GM23338 (cell line): ENCODE results near the gene LRRC47.

Experiments
- CREB1 ChIP-seq: fragments of 250-450 bp; sonication (Bioruptor Pico); IDR thresholded peaks from 2 replicates; pipeline ENCODE4 v1.5.0; 2020; ENCODE audit warnings: low read depth, mild to moderate bottlenecking, moderate library complexity
- EZH2 ChIP-seq: fragments of 200-600 bp; sonication (generic); IDR thresholded peaks from one replicate; pipeline ENCODE4 v1.8.0; 2017; ENCODE audit warnings: antibody characterized with exemption, mild to moderate bottlenecking, low read depth; ENCODE audit not compliant: unreplicated experiment
- EZH2phosphoT487 ChIP-seq: fragments of 200-600 bp; sonication (generic); IDR thresholded peaks from one replicate; pipeline ENCODE4 v1.8.1; 2018; ENCODE audit warnings: antibody characterized with exemption; ENCODE audit not compliant: unreplicated experiment
- JUNB ChIP-seq: IDR thresholded peaks from one replicate; pipeline ENCODE4 v1.6.1; 2016; ENCODE audit warnings: antibody characterized with exemption; ENCODE audit not compliant: unreplicated experiment
- NANOG ChIP-seq: IDR thresholded peaks from 2 replicates; pipeline ENCODE4 v1.6.1; 2016; ENCODE audit warnings: antibody characterized with exemption, borderline replicate concordance
- POLR2AphosphoS5 ChIP-seq: IDR thresholded peaks from 2 replicates; pipeline ENCODE4 v1.6.1; 2016; ENCODE audit warnings: antibody characterized with exemption, low read depth
- STAT1 ChIP-seq: IDR thresholded peaks from one replicate; pipeline ENCODE4 v1.6.1; 2016; ENCODE audit warnings: antibody characterized with exemption; ENCODE audit not compliant: unreplicated experiment
- ZNF114 ChIP-seq: fragments of 250-450 bp; sonication (Bioruptor Pico); IDR thresholded peaks from 2 replicates; pipeline ENCODE4 v1.5.0; 2020; ENCODE audit warnings: mild to moderate bottlenecking, moderate library complexity
- TF ChIP-seq, protein P1 (sequence below), 2 experiments: fragments of 200-600 bp in 1 of 2; sonication (generic) in 1 of 2; conservative IDR thresholded peaks; 2 replicates each; pipeline versions ENCODE4 v1.5.1 to v1.6.1; 2016 to 2017; ENCODE audit warnings: antibody characterized with exemption in 2 of 2, low read depth in 2 of 2, mild to moderate bottlenecking in 2 of 2, moderate library complexity in 1 of 2
- TF ChIP-seq, protein P2 (sequence below): IDR thresholded peaks from one replicate; pipeline ENCODE4 v1.6.1; 2018; ENCODE audit warnings: antibody characterized with exemption; ENCODE audit not compliant: unreplicated experiment
- TF ChIP-seq, protein P3 (sequence below): IDR thresholded peaks from 2 replicates; pipeline ENCODE4 v1.6.1; 2016; ENCODE audit warnings: antibody characterized with exemption
- TF ChIP-seq, protein P4 (sequence below): fragments of 250-450 bp; sonication (Bioruptor Pico); IDR thresholded peaks from 2 replicates; pipeline ENCODE4 v1.5.0; 2020; ENCODE audit warnings: mild to moderate bottlenecking, moderate library complexity

DNA sequence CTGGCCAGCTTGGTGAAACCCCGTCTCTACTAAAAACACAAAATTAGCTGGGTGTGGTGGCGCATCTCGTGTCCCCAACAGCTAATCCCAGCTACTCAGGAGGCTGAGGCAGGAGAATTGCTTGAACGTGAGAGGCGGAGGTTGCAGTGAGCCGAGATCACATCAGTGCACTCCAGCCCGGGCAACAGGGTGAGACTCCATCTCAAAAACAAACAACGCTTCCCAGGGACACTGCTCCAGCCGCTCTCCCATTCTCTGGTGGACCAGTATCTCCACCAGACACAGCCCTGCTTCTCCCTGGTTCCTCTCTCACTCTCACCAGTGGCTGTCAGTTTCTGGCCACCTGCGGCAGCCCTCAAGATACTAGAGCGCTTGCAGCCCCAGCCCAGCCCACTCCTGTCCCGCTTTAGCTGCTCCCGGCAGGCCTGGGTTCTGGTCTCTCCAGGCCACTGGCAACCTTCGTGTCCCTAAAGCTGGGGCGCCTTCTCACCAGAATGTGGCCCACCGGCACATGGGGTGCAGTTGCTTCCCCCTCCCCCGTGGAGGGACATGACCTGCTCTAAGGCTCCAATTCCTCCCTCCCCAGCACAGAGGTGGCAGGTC is 20.9 kb upstream of the LRRC47 start:
- TF ChIP-seq POLR2AphosphoS5 (no peak), EZH2 (no peak), EZH2phosphoT487 (no peak), CREB1 (no peak), JUNB (no peak), STAT1 (no peak), NANOG (no peak), ZNF114 (no peak)
- TF ChIP-seq, protein P1, sequence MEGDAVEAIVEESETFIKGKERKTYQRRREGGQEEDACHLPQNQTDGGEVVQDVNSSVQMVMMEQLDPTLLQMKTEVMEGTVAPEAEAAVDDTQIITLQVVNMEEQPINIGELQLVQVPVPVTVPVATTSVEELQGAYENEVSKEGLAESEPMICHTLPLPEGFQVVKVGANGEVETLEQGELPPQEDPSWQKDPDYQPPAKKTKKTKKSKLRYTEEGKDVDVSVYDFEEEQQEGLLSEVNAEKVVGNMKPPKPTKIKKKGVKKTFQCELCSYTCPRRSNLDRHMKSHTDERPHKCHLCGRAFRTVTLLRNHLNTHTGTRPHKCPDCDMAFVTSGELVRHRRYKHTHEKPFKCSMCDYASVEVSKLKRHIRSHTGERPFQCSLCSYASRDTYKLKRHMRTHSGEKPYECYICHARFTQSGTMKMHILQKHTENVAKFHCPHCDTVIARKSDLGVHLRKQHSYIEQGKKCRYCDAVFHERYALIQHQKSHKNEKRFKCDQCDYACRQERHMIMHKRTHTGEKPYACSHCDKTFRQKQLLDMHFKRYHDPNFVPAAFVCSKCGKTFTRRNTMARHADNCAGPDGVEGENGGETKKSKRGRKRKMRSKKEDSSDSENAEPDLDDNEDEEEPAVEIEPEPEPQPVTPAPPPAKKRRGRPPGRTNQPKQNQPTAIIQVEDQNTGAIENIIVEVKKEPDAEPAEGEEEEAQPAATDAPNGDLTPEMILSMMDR (conservative IDR thresholded peaks at IDR 0.05; ENCODE audit: low read depth in 2 of 2): no peak
- TF ChIP-seq, protein P2, sequence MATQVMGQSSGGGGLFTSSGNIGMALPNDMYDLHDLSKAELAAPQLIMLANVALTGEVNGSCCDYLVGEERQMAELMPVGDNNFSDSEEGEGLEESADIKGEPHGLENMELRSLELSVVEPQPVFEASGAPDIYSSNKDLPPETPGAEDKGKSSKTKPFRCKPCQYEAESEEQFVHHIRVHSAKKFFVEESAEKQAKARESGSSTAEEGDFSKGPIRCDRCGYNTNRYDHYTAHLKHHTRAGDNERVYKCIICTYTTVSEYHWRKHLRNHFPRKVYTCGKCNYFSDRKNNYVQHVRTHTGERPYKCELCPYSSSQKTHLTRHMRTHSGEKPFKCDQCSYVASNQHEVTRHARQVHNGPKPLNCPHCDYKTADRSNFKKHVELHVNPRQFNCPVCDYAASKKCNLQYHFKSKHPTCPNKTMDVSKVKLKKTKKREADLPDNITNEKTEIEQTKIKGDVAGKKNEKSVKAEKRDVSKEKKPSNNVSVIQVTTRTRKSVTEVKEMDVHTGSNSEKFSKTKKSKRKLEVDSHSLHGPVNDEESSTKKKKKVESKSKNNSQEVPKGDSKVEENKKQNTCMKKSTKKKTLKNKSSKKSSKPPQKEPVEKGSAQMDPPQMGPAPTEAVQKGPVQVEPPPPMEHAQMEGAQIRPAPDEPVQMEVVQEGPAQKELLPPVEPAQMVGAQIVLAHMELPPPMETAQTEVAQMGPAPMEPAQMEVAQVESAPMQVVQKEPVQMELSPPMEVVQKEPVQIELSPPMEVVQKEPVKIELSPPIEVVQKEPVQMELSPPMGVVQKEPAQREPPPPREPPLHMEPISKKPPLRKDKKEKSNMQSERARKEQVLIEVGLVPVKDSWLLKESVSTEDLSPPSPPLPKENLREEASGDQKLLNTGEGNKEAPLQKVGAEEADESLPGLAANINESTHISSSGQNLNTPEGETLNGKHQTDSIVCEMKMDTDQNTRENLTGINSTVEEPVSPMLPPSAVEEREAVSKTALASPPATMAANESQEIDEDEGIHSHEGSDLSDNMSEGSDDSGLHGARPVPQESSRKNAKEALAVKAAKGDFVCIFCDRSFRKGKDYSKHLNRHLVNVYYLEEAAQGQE: no peak
- TF ChIP-seq, protein P3, sequence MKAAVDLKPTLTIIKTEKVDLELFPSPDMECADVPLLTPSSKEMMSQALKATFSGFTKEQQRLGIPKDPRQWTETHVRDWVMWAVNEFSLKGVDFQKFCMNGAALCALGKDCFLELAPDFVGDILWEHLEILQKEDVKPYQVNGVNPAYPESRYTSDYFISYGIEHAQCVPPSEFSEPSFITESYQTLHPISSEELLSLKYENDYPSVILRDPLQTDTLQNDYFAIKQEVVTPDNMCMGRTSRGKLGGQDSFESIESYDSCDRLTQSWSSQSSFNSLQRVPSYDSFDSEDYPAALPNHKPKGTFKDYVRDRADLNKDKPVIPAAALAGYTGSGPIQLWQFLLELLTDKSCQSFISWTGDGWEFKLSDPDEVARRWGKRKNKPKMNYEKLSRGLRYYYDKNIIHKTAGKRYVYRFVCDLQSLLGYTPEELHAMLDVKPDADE: no peak
- TF ChIP-seq, protein P4, sequence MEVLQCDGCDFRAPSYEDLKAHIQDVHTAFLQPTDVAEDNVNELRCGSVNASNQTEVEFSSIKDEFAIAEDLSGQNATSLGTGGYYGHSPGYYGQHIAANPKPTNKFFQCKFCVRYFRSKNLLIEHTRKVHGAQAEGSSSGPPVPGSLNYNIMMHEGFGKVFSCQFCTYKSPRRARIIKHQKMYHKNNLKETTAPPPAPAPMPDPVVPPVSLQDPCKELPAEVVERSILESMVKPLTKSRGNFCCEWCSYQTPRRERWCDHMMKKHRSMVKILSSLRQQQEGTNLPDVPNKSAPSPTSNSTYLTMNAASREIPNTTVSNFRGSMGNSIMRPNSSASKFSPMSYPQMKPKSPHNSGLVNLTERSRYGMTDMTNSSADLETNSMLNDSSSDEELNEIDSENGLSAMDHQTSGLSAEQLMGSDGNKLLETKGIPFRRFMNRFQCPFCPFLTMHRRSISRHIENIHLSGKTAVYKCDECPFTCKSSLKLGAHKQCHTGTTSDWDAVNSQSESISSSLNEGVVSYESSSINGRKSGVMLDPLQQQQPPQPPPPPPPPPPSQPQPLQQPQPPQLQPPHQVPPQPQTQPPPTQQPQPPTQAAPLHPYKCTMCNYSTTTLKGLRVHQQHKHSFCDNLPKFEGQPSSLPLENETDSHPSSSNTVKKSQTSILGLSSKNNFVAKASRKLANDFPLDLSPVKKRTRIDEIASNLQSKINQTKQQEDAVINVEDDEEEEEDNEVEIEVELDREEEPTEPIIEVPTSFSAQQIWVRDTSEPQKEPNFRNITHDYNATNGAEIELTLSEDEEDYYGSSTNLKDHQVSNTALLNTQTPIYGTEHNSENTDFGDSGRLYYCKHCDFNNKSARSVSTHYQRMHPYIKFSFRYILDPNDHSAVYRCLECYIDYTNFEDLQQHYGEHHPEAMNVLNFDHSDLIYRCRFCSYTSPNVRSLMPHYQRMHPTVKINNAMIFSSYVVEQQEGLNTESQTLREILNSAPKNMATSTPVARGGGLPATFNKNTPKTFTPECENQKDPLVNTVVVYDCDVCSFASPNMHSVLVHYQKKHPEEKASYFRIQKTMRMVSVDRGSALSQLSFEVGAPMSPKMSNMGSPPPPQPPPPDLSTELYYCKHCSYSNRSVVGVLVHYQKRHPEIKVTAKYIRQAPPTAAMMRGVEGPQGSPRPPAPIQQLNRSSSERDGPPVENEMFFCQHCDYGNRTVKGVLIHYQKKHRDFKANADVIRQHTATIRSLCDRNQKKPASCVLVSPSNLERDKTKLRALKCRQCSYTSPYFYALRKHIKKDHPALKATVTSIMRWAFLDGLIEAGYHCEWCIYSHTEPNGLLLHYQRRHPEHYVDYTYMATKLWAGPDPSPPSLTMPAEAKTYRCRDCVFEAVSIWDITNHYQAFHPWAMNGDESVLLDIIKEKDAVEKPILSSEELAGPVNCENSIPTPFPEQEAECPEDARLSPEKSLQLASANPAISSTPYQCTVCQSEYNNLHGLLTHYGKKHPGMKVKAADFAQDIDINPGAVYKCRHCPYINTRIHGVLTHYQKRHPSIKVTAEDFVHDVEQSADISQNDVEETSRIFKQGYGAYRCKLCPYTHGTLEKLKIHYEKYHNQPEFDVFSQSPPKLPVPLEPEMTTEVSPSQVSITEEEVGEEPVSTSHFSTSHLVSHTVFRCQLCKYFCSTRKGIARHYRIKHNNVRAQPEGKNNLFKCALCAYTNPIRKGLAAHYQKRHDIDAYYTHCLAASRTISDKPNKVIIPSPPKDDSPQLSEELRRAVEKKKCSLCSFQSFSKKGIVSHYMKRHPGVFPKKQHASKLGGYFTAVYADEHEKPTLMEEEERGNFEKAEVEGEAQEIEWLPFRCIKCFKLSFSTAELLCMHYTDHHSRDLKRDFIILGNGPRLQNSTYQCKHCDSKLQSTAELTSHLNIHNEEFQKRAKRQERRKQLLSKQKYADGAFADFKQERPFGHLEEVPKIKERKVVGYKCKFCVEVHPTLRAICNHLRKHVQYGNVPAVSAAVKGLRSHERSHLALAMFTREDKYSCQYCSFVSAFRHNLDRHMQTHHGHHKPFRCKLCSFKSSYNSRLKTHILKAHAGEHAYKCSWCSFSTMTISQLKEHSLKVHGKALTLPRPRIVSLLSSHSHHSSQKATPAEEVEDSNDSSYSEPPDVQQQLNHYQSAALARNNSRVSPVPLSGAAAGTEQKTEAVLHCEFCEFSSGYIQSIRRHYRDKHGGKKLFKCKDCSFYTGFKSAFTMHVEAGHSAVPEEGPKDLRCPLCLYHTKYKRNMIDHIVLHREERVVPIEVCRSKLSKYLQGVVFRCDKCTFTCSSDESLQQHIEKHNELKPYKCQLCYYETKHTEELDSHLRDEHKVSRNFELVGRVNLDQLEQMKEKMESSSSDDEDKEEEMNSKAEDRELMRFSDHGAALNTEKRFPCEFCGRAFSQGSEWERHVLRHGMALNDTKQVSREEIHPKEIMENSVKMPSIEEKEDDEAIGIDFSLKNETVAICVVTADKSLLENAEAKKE: no peak
